GM23248 (cell line): ENCODE measurements around the gene WDR55.

Experiments used
- EZH2 ChIP-seq: fragments of 200-600 bp; sonication (generic); IDR thresholded peaks from 2 replicates; pipeline ENCODE4 v1.6.1; 2018; ENCODE audit warnings: antibody characterized with exemption, mild to moderate bottlenecking; ENCODE audit not compliant: insufficient read depth, poor library complexity, severe bottlenecking
- EZH2phosphoT487 ChIP-seq: fragments of 200-600 bp; sonication (generic); IDR thresholded peaks from 2 replicates; pipeline ENCODE4 v1.6.1; 2018; ENCODE audit warnings: antibody characterized with exemption, moderate library complexity, mild to moderate bottlenecking, low read depth; ENCODE audit not compliant: insufficient read depth

DNA sequence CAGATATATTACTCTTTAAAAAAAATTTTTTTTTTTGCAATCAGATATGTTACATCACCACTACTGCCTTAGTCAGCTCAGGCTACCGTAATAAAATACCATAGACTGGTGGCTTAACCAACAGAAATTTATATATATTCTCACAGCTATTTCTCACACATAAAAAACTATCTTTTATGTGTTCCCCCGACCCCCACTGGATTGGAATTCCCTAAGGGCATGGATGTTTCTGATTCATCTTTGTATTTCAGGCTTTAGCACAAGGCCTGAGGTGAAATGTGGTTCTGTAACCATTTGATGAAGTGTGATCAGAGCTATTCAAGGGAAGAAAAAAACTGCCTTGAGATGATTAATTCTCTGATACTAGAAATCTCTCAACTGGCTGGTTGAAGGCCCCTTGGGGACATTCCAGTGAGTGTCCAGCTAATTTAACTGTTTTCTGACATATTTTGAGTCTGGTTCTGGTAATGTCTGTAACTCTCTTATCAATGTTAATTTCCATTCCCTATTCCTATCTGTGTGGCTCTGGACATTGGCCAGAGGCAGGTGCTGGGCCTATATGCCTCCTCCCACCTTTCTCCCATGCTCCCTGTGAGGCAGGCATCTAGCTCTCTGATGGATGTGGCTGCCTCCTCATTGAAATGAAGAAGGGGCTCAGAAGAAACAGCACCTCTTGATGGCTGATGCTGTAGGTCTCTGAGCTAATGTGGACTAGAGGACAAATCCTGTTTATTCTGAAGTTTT, 34.2 kb upstream of the WDR55 start:
- no peak for TF ChIP-seq EZH2
- TF ChIP-seq EZH2phosphoT487: no peak
